Fibroblast of pulmonary artery (primary cell): ENCODE results near the gene RASL12.

Source experiments
- DNase-seq: peaks from one replicate; pipeline ENCODE4 v3.0.0-alpha.2; 2010; ENCODE audit warnings: low read depth
- H3K4me3 ChIP-seq: replicated peaks from 2 replicates; pipeline ENCODE4 v1.5.1; 2011; ENCODE audit warnings: low read depth, mild to moderate bottlenecking, control low read depth, low read length, moderate library complexity
- CTCF ChIP-seq: IDR thresholded peaks from 2 replicates; pipeline ENCODE4 v1.5.1; 2011; ENCODE audit warnings: mild to moderate bottlenecking, control low read depth, low read length, inconsistent platforms; ENCODE audit errors: missing control alignments

RASL12 gene

GRCh38 chr15:65085990-65086679 is 18.3 kb upstream of the RASL12 start:
- TF ChIP-seq CTCF: peak; percentile 57
- no peak overlapping the region for H3K4me3 ChIP-seq
- peak; percentile 39 for DNase-seq

GRCh38 chr15:65085207-65085753 is 17.5 kb upstream of the RASL12 start:
- no peak for TF ChIP-seq CTCF
- no peak for DNase-seq
- H3K4me3 ChIP-seq: no peak overlapping the region

- no peak for DNase-seq
- H3K4me3 ChIP-seq: no peak overlapping the region
Measured at GRCh38 chr15:65084500-65085206, 16.9 kb upstream of the RASL12 start.

GRCh38 chr15:65083262-65083701 is 15.5 kb upstream of the RASL12 start:
- TF ChIP-seq CTCF: peak; percentile 49
- no peak overlapping the region for H3K4me3 ChIP-seq
- DNase-seq: peak; percentile 65

More at GRCh38 chr15:65084500-65085206, 16.9 kb upstream of the RASL12 start:
- TF ChIP-seq CTCF: no peak

GRCh38 chr15:65082303-65082953 is 14.6 kb upstream of the RASL12 start:
- no peak for TF ChIP-seq CTCF
- no peak overlapping the region for H3K4me3 ChIP-seq
- no peak for DNase-seq

- DNase-seq: no peak
- no peak for TF ChIP-seq CTCF
- H3K4me3 ChIP-seq: no peak overlapping the region
Measured at GRCh38 chr15:65081758-65082157, 14.0 kb upstream of the RASL12 start.
